SK-N-SH (cell line): Measurements from ENCODE around the gene DGKZ.
A peak's percentile ranks its signal among the peaks of the same experiment; 100 is the strongest.

Experiments used
- EZH2phosphoT487 ChIP-seq: fragments of 200-600 bp; sonication (generic); IDR thresholded peaks from 2 replicates; pipeline ENCODE4 v1.6.1; 2017; ENCODE audit warnings: low read depth, mixed run types, mild to moderate bottlenecking, antibody characterized with exemption, moderate library complexity, borderline replicate concordance
- NRF1 ChIP-seq: IDR thresholded peaks from 2 replicates; pipeline ENCODE4 v1.6.1; 2012; ENCODE audit warnings: low read depth, mild to moderate bottlenecking, low read length
- RFX5 ChIP-seq: IDR thresholded peaks from 2 replicates; pipeline ENCODE4 v1.6.1; 2012; ENCODE audit warnings: mild to moderate bottlenecking, improper control_type of control experiment, low read length
- TAF1 ChIP-seq: IDR thresholded peaks from 2 replicates; pipeline ENCODE4 v1.6.1; 2012; ENCODE audit warnings: low read depth, mild to moderate bottlenecking, low read length, moderate library complexity, borderline replicate concordance
- YY1 ChIP-seq: IDR thresholded peaks from 2 replicates; pipeline ENCODE4 v1.4.0; 2012; ENCODE audit warnings: low read depth, mild to moderate bottlenecking
- TF ChIP-seq, protein P1 (sequence below): fragments of 200-600 bp; sonication (generic); IDR thresholded peaks from 2 replicates; pipeline ENCODE4 v1.6.1; 2017; ENCODE audit warnings: antibody characterized with exemption, mild to moderate bottlenecking, moderate library complexity
- TF ChIP-seq, protein P2 (sequence below): IDR thresholded peaks from 2 replicates; pipeline ENCODE4; 2012

DNA sequence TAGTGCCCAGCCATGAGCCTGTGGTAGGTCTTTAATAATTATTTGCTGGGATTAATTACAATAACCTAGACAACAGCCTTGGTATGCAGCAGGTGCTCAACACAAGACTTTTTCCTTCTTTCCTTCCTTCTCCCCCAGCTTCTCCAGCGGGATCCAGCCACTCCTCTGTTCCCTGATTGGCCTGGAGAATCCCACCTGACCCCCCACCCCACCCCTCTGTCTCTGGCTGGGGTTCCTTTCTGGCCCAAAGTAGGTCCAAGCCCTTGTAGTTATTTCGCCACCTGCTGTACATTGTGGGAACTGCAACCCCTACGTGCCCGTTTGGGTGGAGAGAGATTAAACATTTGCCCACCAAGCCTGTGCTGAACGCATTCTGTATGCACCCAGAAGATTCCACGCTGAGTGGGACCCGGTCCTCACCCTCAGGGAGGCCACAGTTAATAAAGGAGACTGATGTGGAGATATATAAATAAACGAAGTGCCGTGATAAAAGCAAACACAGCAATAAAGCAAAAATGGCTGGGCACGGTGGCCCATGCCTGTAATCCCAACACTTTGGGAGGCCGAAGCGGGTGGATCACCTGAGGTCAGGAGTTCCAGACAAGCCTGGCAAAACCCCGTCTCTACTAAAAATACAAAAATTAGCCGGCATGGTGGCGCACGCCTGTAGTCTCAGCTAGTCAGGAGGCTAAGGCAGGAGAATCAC is 32.1 kb upstream of the DGKZ start:
- TF ChIP-seq RFX5 (no peak), EZH2phosphoT487 (no peak), TAF1 (no peak), NRF1 (no peak), YY1 (no peak)
- TF ChIP-seq, protein P1, sequence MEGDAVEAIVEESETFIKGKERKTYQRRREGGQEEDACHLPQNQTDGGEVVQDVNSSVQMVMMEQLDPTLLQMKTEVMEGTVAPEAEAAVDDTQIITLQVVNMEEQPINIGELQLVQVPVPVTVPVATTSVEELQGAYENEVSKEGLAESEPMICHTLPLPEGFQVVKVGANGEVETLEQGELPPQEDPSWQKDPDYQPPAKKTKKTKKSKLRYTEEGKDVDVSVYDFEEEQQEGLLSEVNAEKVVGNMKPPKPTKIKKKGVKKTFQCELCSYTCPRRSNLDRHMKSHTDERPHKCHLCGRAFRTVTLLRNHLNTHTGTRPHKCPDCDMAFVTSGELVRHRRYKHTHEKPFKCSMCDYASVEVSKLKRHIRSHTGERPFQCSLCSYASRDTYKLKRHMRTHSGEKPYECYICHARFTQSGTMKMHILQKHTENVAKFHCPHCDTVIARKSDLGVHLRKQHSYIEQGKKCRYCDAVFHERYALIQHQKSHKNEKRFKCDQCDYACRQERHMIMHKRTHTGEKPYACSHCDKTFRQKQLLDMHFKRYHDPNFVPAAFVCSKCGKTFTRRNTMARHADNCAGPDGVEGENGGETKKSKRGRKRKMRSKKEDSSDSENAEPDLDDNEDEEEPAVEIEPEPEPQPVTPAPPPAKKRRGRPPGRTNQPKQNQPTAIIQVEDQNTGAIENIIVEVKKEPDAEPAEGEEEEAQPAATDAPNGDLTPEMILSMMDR: peak; percentile 96
- TF ChIP-seq, protein P2, sequence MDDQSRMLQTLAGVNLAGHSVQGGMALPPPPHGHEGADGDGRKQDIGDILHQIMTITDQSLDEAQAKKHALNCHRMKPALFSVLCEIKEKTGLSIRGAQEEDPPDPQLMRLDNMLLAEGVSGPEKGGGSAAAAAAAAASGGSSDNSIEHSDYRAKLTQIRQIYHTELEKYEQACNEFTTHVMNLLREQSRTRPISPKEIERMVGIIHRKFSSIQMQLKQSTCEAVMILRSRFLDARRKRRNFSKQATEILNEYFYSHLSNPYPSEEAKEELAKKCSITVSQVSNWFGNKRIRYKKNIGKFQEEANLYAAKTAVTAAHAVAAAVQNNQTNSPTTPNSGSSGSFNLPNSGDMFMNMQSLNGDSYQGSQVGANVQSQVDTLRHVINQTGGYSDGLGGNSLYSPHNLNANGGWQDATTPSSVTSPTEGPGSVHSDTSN: no peak
